ENCODE data around the gene TOM1.

The TOM1 gene

DNA sequence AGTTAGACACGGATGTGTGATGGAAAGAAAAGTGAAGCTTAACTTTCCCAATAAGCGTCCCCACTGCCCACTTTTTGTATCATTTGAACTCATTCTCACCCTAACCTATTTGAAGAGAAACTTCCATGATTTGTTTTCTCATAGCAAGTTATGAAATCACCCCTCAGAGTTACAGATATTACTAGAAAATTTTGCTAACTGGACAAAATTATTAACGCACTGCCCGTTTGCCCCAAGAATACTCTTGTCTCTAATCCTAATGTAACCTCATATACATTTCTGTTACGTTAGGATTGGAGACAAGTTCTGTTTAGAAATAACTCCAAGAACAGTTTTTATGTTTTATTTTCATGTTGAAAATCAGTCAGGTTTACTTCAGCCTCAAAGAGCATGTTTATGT lies 25.5 kb downstream of the TOM1 start:
- no peak for DNase-seq

DNA sequence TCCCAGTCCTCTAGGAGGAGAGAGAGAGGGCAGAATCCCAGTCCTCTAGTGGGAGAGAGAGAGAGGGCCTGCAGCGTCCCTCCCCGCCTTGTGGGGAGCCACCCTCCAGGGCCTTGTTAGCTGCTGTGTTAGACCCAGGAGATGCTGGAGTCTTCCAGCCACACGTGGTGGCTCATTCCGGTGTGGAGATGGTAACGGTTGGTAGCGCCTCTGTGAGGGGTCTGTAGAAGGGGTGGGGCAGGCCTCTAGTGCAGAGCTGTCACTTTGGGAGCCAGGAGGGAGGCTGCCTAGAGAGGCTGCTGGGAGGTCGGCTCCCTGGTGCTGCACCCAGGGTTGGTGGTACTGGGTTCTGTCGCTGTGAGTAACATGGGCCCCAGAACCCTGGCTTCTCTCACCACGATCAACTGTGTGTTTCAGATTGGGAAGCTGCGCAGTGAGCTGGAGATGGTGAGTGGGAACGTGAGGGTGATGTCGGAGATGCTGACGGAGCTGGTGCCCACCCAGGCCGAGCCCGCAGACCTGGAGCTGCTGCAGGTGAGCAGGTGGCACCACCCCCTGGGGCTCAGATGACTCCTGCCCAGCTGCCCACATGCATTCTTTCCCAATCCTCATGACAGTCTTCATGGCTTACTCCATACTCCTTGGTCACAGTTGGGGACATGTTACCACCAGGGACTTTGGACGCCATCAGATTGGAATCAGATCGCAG lies 27.3 kb downstream of the TOM1 start:
- DNase-seq: no peak

DNA sequence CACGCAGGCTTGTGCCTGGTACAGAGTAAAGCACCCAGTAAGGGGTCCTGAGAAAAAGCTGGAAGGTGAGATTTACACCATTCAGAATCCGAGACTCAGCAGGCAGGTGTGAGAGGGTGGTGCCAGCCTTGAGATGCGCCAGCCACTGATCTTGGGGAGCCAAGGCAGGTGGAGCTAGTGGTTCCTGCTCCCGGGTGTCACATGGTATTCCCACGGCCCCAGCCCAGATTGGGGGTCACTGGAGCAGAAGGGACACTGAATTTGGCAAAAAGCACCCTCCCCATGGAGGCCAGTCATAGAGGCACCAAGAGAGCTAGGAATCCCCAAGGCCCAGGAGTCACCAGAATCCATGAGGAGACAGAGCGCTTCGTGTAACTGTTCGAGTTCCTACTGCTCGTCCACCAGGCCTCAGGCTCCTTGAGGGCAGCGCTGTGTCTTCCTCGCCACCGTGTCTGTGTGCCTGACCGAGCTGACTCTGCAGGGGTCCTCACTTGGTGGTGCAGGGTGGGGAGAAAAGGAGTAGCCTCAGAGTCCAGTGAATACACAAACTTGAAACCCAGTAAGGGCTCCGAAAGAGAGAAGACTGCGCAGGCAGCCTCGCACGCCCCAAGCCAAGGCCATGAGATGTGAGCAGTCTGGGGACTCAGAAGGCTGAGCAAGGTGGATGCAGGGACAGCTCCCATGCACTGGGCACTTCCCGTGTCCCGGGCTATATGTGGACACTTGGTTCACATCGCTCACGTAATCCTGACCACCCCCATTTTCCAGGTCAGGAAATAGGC lies 28.2 kb downstream of the TOM1 start:
- no peak for DNase-seq

DNA sequence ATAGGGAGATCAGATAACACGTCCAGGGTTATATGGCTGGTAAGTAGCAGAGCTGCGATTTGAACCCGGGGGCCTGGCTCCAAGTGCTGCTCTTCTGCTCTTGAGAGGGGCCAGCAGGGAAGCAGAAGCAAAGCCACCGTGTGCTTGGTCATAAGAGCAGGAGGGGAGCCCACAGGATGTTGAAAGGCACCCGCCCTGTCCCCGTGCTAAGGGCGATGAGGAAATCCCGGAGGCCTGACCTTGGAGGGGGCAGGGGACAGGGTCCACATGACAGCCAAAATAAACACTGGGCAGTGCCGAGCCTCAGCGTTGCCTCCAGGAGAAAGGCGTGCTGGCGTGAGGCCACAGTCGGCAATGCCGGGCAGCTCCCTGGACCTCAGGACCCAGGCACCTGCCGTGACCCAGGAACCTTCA lies 28.8 kb downstream of the TOM1 start:
- DNase-seq: no peak

DNA sequence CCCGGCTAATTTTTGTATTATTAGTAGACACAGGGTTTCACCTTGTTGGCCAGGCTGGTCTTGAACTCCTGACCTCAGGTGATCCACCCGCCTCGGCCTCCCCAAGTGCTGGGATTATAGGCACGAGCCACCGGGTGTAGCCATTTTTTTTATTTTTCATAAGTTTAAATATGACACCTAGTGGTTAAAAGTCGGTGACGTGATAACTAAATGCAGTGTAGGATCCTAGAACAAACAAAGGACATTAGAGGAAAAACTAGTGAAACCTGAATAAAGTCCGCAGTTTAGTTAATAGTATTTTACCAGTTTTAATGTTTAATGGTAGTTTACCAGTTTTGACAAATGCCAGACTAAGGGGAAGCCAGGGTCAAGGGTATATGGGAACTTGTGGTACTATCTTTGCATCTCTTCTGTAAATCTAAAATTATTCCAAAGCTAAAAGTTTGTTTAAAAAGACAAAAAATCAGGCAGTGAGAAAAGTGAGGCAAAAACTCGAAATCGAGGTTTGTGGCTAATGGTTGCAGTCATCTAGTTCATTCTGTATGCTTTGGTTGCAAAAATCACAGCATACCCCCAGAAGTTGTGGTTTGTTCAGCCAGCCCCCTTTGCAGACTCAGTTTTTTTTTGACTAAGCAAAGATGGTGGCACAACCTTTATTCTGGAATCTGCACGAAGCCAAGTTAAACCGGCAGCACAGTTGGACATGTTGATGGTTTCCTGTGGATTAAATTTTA lies 29.6 kb downstream of the TOM1 start:
- no peak for DNase-seq

DNA sequence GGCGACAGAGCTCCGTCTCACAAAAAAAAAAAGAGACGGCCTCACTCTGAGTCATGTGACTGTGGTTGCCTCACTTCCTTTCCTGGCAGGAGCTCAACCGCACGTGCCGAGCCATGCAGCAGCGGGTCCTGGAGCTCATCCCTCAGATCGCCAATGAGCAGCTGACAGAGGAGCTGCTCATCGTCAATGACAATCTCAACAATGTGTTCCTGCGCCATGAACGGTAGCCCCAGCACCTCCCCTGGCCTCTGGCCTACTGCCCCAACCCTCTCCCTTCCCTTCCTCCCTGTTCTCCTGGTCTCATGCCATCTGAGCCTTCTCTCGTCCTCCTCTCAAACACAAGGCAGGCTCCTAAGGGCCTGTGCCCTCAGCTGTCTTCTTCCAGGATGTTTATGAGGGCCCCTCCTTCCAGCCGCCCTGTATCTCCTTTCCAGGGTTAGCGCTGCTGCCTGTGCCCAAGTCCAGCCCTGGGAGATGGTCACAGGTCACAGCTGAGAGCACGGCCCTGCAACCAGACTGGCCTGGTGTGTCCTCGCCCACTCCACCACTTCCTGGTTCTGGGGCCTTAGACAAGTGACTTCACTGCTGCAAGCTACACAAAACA lies 30.7 kb downstream of the TOM1 start:
- DNase-seq: no peak

DNA sequence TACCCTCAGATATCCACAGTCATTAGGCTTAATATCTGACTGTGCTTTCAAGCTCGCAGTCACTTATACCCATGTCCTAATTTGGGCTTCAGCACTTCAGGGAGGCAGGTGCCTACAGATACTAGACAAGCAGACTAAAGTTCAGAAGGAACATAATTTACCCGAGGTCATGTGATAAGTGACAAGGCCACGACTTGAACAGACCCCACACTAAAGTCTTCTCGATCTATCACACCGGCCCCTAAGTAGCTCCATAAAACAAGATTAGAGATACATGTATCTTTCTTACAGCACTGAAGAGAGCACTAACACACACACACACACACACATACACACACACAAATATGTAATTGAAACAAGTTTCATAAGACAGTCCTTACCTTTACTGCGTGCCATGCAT lies 32.6 kb downstream of the TOM1 start:
- DNase-seq: no peak

DNA sequence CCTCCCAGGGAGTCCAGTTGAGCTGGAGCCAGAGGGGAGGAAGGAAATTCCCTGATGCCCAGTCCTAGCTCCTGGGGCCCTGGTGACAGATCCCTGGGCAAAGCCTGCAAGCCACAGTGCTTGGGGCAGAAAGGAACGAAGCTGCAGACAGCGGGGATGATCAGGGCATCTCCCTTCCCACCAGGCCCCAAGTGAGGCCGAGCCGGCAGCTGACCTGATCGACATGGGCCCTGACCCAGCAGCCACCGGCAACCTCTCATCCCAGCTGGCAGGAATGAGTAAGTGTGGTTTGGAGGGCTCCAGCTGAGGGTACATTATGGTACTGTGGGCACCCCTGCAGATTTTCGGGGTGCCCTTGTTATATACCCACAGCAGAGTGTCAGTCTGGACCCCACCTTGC lies 33.5 kb downstream of the TOM1 start:
- DNase-seq: no peak

DNA sequence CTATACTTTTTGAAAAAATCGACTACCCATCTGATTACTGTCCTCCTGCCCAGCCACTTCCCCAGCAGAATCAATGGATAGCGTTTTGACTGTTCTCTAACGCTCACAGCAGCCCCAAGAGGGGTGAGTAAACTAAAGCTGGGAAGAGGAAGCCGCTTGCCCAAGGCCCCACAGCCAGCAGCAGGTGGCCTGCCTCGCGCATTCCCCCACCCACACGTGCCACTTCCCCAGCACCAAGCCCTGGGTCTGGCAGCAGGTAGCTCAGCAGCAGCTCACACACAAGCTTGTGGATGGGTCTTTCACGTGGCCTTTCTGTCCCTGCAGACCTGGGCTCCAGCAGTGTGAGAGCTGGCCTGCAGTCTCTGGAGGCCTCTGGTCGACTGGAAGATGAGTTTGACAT lies 34.3 kb downstream of the TOM1 start:
- no peak for DNase-seq

DNA sequence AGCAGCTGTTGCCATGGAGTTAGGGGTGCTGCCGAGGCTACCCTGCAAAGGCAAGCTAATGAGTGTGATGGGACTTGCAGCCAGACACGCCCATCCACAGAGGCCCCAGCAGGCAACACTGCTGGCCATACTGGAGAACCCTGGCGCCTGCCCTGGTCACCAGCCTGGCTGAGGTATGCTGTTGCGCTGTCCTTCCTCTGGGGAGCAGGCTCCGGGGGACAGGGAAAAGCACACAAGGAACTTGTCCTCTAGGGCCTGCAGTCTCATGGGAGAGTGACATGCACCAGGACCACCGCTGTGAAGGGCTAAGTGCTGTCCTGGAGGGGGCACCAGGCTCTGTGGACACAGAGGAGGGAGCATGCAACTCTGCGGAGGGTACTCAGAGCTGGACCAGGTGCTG lies 35.8 kb downstream of the TOM1 start:
- no peak for DNase-seq

DNA sequence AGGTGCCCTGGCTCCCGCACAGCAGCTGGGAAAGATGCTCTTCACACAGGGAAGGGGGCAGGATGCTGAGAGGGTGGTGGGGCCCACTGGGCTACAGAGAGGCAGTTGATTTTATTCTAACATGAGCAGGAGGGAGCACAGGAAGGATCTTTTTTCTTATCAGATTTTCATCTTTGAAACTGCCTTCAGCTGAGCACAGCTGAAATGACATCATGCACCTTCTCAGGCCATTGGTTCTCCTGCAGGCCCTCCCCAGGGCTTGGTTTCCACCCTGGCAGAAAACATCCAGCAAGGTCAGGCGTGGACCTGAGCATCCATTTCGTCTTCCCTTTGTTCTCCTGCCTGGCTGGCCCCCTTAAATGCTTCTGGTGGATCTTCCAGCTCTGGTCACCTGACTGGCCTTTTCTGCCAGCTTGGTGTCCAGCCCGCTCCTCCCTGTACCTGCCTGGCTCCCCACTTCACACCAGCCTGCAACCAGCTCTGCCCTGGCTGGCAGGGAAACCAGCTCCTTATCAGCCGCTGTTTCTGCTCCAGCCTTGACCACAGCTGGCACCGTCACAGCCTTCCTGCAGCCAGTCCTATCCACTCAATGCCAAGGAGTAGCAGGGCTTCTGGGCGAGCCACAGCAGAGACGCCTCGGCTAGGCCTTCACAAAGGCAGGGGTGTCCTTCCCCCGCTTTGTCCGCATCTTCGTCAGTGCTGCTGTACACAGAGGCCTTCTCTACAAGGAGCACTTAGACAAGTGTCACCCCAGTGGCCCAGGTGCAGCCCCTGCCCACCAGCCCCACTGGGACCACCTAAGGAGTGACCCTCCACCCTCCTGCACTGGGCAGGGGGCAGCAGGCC lies 36.5 kb downstream of the TOM1 start:
- DNase-seq: no peak

DNA sequence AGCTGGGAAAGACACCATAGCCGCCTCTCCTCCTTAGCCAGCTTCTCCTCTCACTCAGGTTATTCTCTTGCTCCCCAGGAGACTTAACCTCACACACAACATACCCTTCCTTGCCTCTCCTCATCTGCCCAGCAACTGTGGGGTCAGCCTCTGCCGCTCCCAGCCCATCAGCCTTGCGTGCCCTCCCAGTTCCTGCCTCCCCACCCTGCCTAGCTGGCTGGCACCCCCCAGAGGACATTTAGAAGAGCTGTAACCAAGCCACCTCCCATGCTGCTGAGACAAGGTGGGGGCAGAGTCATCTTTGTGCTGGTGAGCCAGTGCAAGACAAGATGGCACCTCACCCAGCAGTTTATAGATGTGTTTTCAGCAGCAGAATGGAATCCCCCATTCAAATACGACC lies 38.2 kb downstream of the TOM1 start:
- no peak for DNase-seq

DNA sequence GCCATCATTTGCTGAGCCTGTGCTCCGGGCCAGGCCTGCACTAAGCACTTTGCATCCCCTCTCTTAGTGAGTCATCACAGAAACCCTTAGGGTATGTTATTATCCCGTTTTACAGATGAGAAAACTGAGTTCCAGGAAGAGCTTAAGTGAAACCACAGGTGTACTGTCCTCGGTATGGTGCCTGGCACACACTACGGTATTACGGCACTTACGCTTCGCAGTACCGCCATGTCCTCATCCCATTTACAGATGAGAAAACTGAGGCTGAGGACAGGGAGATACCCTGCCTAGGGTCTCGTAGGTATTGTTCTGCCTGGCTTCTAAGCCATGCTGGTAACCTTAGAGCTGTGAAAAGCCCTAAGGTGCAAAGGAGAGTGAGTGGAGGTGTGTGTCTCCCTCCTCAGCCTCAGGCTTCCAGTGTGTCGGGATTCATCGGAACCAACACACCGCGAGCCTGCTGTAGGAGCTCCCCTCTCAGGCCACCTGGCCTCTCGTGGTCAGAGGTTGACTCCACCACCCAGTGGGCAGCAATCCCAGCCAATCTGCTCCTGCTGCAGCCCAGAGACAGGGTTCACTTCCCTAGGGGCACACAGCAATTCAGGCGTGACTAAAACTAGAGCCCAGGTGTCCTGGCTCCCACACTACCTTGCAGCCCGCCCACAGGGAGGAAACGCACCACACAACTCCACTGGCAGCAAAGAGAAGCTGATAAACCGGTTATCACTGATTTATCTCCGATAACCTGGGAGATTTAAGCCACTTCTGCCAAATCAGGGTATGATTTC lies 41.6 kb downstream of the TOM1 start:
- DNase-seq: no peak

DNA sequence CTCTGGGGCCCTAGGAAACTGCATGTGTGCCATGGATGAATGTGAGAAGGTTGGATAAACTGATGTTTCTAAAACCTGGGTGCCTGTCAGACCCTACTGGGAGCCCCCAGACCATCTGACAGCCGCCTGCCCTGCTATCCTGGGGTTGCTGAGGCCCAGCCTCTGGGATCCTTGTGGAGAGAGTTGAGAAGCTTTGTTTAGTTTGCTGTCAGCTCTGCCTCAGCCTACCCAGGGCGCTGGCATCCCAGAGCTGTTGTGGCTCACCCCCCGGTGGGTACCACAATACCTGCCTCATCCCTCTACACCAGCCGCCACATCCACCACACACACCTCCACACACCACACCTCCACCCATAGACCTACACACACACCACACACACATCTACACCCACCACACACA lies 42.7 kb downstream of the TOM1 start:
- no peak for DNase-seq

DNA sequence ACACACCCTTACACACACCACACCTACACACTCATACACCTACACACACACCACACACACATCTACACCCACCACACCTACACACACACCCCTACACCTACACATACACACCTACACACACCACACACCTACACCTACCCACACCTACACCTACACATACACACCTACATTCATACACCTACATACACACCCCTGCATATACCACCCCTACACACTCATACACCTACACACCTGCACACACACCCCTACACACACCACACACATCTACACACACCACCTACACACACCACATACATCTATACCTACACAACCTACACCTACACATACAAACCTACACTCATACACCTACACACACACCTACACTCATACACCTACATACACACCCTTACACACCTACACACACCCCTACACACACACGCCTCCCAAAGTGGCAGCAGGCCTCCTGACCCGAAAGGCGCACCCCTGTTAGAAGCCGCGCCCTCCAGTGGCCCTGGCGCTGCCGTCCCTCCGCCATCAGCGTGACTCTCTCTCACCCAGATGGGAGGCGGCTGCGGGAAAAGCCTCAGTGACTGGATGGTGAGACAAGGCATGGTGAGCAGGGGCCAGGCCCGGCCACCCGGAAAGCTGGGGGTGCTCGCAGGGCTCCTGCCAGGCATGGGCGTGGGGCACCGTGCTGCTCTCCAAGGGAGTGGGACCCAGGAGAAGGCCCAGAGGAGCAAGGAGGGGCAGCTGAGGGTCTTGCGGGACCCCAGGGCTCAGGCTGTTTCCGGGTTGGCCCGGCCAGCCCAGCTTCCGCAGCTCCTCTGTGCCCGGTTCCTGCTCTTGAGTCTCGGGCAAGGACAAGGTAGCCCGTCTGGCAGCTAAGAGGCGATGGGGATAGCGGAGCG lies 44.2 kb downstream of the TOM1 start:
- DNase-seq: no peak

DNA sequence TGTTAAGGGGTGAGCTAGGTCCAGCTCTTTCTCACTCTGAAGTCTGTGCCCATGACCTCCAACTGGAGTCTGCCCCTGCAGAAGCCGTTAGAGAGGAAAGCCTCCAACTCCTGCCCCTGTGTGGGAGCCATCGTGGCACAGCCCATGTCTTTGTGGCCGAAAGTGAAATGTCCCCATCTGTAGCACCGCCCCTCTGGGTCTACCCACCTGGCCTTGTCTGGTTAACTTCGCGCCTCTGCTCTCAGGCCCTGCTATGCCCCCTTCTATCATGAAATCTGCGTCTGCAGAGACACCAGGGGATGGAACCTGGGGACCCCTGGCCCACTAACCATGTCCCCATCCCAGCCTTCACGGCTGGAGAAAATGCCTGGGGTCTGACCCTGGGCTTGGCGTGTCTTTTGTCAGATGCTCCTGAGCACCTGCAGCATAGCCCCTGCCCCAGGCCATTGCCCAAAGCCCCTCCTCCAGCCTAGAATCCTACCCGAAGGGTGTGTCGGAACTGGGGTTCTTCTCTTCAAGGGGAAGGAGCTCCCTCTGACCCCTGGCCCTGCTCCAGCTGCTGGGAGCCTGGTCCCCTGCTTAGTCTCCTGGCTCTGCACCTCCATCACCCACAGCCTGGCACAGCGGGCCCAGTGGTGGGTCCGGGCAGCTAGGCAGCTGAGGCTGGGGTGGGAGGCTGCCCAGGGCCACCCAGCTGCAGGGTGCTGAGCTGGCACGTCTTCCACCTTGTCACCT lies 45.4 kb downstream of the TOM1 start:
- no peak for DNase-seq

DNA sequence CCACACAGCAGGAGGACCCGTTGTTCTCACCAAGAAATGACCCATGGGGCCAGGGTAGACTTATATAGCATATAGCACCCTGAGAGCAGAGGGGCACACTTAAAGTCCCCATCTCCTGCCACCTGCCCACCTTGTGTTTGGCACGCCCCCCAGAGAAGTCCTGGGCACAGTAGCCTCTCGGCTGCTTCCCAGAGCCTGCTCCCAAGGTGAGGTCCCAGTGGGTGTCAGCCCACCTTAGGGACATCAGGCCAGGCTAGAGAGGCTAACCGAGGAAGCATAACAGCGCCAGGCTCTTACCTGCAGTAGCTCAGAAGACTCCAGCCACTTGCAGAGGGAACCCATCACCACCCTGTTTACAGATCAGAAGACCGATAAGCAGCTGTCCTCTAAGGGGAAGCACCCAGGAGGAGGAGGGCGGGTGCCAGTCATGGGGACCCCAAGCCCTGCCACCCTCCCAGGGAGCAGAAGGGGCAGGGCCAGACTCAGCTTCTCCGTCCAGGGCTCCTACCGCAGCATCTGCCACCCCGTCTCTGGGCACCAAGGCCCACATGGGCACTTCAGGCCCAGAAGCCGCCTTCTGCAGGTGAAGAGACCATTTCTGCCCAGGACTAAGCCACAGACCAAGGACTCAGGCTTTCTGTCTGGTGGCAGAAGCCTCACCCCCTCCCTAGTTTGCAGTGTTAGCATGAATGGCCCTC lies 46.3 kb downstream of the TOM1 start:
- no peak for DNase-seq

DNA sequence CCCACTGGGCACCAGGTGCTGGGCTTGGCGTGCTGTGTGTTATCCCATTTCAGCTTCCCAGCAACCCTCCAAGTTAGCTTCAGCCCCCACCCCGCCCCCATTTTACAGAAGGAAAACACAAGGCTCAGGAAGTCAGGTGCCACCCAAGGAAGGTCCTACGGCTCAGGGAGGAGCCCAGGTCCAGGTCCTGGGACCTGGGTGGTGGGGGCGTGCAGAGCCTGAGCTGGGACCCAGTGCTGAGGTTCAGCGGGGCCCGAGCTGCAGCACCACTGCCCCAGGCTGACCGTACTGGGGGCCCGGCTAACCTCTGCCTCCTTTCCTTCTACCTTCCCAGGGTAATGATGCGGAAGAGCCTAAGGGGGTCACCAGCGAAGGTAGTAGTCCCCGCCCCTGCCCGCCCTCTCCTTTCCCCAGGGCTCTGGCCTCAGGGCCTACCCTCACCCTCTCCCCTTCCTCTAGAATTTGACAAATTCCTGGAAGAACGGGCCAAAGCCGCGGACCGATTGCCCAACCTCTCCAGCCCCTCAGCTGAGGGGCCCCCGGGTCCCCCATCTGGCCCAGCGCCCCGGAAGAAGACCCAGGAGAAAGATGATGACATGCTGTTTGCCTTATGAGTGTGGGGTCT lies 47.0 kb downstream of the TOM1 start:
- DNase-seq: no peak

DNA sequence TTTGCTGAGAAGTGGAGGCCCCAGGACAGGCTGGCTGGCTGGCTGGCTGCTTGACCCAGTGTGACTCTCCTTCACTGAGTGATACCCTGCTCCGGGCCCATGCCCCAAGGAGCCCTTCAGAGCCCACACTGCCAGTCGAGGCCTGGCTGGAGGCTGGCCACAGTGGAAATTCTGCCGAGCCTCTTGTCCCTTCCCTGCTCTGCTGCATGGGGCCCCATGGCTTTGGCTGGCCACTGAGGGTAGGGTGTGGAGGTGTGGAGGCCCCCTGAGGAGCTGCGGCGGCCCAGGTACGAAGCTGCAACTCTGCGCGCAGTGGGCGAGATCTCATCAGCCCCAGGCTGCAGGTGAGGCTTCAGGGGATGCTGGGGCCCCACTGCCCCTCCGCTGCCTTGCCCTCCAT lies 47.8 kb downstream of the TOM1 start:
- no peak for DNase-seq

Data from SHP77 treated with DMSO at 0.1 percent for 48 hours (cell line).